ENCODE measurements around the gene ACBD6. TPM values are rescaled to one million over a fixed set of nuclear protein-coding genes. Genes with fewer than 3 reads are reported as not detected.

ACBD6 gene
- total RNA-seq, 2 donors from 2014 or later = 43.2 to 54.5 TPM

DNA sequence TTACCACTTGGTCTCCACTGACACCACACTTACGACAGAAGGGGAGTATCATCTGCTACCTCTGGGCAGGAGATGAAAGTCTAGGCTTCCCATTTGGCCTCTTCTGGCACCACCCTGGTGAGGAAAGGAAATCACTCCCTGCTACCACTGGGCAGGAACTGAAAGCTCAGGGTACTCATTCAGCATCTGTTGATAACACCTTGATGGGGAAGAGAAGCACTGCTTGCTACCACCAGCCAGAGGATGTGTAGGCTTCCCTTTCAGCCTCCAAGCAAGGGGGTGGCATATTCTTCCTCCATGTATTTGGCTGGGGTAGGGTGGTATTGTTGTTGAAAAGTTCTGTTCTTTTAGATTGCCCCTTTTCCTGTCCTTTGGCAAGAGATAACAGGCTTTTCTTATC lies 115.0 kb downstream of the ACBD6 start:
- Mint-ChIP-seq H3K27me3 (ENCODE audit: insufficient read depth) (no peaks in the 10 kb centered on the region), H3K9me3 (peaks cover 46% of the 10 kb centered on the region), H3K36me3 (ENCODE audit: low read depth) (peaks cover 32% of the 10 kb centered on the region), H3K4me1 (no peaks in the 10 kb centered on the region), H3K27ac (no peak overlapping the region), H3K4me3 (no peak overlapping the region)
- Histone ChIP-seq H3K9ac (ENCODE audit: extremely low read depth, low read length, poor library complexity, severe bottlenecking) (no peak overlapping the region), H3K4me3 (ENCODE audit: low read length) (no peak overlapping the region), H3K27ac (ENCODE audit: low read depth, low read length) (no peak overlapping the region), H3K36me3 (ENCODE audit: control insufficient read depth, insufficient read depth, low read length) (peaks cover 4% of the 10 kb centered on the region), H3K4me1 (ENCODE audit: control insufficient read depth, insufficient read depth, low read length) (no peaks in the 10 kb centered on the region), H3K27me3 (ENCODE audit: control insufficient read depth, insufficient read depth, low read length, poor library complexity, severe bottlenecking) (no peaks in the 10 kb centered on the region), H3K9me3 (ENCODE audit: control insufficient read depth, low read length) (peaks cover 29% of the 10 kb centered on the region)
- WGBS, 2 experiments (ENCODE audit: insufficient coverage in 1 of 2, insufficient read length in 1 of 2) = 100% methylated on average over 1 of the region's 1 CpG; no CpG with 5 or more reads in 1 of the 2 experiments
- no peak for DNase-seq
- TF ChIP-seq, protein P1, sequence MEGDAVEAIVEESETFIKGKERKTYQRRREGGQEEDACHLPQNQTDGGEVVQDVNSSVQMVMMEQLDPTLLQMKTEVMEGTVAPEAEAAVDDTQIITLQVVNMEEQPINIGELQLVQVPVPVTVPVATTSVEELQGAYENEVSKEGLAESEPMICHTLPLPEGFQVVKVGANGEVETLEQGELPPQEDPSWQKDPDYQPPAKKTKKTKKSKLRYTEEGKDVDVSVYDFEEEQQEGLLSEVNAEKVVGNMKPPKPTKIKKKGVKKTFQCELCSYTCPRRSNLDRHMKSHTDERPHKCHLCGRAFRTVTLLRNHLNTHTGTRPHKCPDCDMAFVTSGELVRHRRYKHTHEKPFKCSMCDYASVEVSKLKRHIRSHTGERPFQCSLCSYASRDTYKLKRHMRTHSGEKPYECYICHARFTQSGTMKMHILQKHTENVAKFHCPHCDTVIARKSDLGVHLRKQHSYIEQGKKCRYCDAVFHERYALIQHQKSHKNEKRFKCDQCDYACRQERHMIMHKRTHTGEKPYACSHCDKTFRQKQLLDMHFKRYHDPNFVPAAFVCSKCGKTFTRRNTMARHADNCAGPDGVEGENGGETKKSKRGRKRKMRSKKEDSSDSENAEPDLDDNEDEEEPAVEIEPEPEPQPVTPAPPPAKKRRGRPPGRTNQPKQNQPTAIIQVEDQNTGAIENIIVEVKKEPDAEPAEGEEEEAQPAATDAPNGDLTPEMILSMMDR (conservative IDR thresholded peaks at IDR 0.05) = no peak

DNA sequence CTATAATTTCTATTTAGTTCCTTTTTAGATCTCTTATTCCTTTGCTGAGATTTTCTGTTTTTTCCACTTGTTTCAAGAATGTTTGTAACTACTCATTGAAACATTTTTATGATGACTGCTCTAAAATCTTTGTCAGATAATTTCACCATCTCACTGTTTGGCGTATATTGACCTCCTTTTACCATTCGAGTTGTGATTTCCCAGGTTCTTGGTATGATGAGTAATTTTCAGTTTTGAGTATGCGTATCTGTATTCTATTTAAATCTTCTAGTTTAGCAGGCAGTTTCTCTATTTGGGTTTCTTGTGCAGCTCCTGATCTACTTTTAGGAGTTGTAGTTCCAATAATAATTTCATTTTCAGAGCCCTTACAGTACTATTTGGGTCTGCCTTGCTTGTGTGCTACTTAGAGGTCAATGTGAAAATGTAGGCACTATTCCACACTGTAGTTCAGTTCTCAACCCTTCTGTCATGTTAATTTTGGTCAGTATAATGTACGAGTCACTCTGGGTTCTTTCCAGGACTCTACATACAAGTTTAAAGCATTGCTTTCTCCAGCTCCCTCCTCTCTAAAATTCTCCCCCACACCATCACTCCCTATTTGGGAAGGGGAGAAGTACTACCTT lies 115.5 kb downstream of the ACBD6 start:
- Mint-ChIP-seq H3K9me3 (peaks cover 51% of the 10 kb centered on the region), H3K27ac (no peak overlapping the region), H3K4me3 (no peak overlapping the region), H3K27me3 (ENCODE audit: insufficient read depth) (no peaks in the 10 kb centered on the region), H3K4me1 (no peaks in the 10 kb centered on the region), H3K36me3 (ENCODE audit: low read depth) (peaks cover 34% of the 10 kb centered on the region)
- TF ChIP-seq, protein P1 (conservative IDR thresholded peaks at IDR 0.05) = no peak
- Histone ChIP-seq H3K36me3 (ENCODE audit: control insufficient read depth, insufficient read depth, low read length) (peaks cover 4% of the 10 kb centered on the region), H3K9ac (ENCODE audit: extremely low read depth, low read length, poor library complexity, severe bottlenecking) (no peak overlapping the region), H3K4me3 (ENCODE audit: low read length) (no peak overlapping the region), H3K27me3 (ENCODE audit: control insufficient read depth, insufficient read depth, low read length, poor library complexity, severe bottlenecking) (no peaks in the 10 kb centered on the region), H3K27ac (ENCODE audit: low read depth, low read length) (no peak overlapping the region), H3K9me3 (ENCODE audit: control insufficient read depth, low read length) (peaks cover 29% of the 10 kb centered on the region), H3K4me1 (ENCODE audit: control insufficient read depth, insufficient read depth, low read length) (no peaks in the 10 kb centered on the region)
- DNase-seq = no peak
- WGBS, 2 experiments (ENCODE audit: insufficient coverage in 1 of 2, insufficient read length in 1 of 2) = 90 to 100% methylated on average over 1 to 4 of the region's 4 CpGs

DNA sequence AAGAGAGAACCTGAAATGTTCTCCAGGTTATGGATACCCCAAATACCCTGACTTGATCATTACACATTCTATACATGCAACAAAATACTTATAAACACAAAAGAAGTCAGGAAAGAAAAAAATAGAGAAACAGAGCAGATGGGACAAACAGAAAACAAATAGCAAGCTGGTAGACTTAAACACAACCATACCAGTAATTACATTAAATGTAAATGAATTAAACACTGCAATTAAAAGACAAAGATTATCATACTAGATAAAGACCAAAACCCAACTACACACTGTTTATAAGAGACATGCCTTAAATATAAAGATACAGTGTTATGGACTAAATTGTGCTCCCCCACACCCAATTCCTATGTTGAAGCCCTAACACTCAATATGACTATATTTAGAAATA lies 117.2 kb downstream of the ACBD6 start:
- Histone ChIP-seq H3K9ac (ENCODE audit: extremely low read depth, low read length, poor library complexity, severe bottlenecking) (no peak overlapping the region), H3K27me3 (ENCODE audit: control insufficient read depth, insufficient read depth, low read length, poor library complexity, severe bottlenecking) (no peaks in the 10 kb centered on the region), H3K4me1 (ENCODE audit: control insufficient read depth, insufficient read depth, low read length) (no peaks in the 10 kb centered on the region), H3K36me3 (ENCODE audit: control insufficient read depth, insufficient read depth, low read length) (peaks cover 4% of the 10 kb centered on the region), H3K27ac (ENCODE audit: low read depth, low read length) (no peak overlapping the region), H3K4me3 (ENCODE audit: low read length) (no peak overlapping the region), H3K9me3 (ENCODE audit: control insufficient read depth, low read length) (peaks cover 38% of the 10 kb centered on the region)
- no peak overlapping the region for H3K4me3 Mint-ChIP-seq
- no peaks in the 10 kb centered on the region for H3K4me1 Mint-ChIP-seq
- peaks cover 35% of the 10 kb centered on the region for H3K36me3 Mint-ChIP-seq (ENCODE audit: low read depth)
- TF ChIP-seq, protein P1 (conservative IDR thresholded peaks at IDR 0.05) = no peak
- no peaks in the 10 kb centered on the region for H3K27me3 Mint-ChIP-seq (ENCODE audit: insufficient read depth)
- no peak for DNase-seq
- H3K9me3 Mint-ChIP-seq = peaks cover 62% of the 10 kb centered on the region
- no peak overlapping the region for H3K27ac Mint-ChIP-seq

Data from endodermal cell (in vitro differentiated cells).